ENCODE measurements around the gene ZNF827. TPM values are rescaled to one million over a fixed set of nuclear protein-coding genes. Genes with fewer than 3 reads are reported as not detected.

ZNF827 gene
- total RNA-seq, 1 experiment from 2014 or later: 26.2 TPM

GRCh38 chr4:145860897-145861296 lies 77.7 kb downstream of the ZNF827 start:
- no peak for TF ChIP-seq CTCF (IDR thresholded peaks at IDR 0.05; ENCODE audit: unreplicated experiment)
- no peaks in the 10 kb centered on the region for H3K36me3 Mint-ChIP-seq (ENCODE audit: insufficient read depth, unreplicated experiment)
- CTCF ChIA-PET: no interaction called here
- no peak overlapping the region for H3K4me3 Mint-ChIP-seq (ENCODE audit: low read depth, unreplicated experiment)
- intact Hi-C loops (cut with micrococcal nuclease; ENCODE audit: unreplicated experiment): no loop called here
- H3K27ac Mint-ChIP-seq (ENCODE audit: unreplicated experiment): no peak overlapping the region
- H3K27me3 Mint-ChIP-seq (ENCODE audit: unreplicated experiment): no peaks in the 10 kb centered on the region
- BruUV-seq (replicated peaks): no TSS peak
- H3K4me1 Mint-ChIP-seq (ENCODE audit: low read depth, unreplicated experiment): no peaks in the 10 kb centered on the region
- no peak for DNase-seq
- H3K9me3 Mint-ChIP-seq (ENCODE audit: low read depth, unreplicated experiment): no peaks in the 10 kb centered on the region

GRCh38 chr4:145860446-145860845 lies 78.2 kb downstream of the ZNF827 start:
- TF ChIP-seq CTCF (IDR thresholded peaks at IDR 0.05; ENCODE audit: unreplicated experiment): no peak
- CTCF ChIA-PET: no interaction called here
- Mint-ChIP-seq H3K27me3 (ENCODE audit: unreplicated experiment) (no peaks in the 10 kb centered on the region), H3K4me1 (ENCODE audit: low read depth, unreplicated experiment) (no peaks in the 10 kb centered on the region), H3K9me3 (ENCODE audit: low read depth, unreplicated experiment) (no peaks in the 10 kb centered on the region), H3K36me3 (ENCODE audit: insufficient read depth, unreplicated experiment) (no peaks in the 10 kb centered on the region), H3K27ac (ENCODE audit: unreplicated experiment) (no peak overlapping the region), H3K4me3 (ENCODE audit: low read depth, unreplicated experiment) (no peak overlapping the region)
- BruUV-seq (replicated peaks): no TSS peak
- intact Hi-C loops (cut with micrococcal nuclease; ENCODE audit: unreplicated experiment): no loop called here
- DNase-seq: no peak

- no peak overlapping the region for H3K4me3 Mint-ChIP-seq (ENCODE audit: low read depth, unreplicated experiment)
- H3K27ac Mint-ChIP-seq (ENCODE audit: unreplicated experiment): no peak overlapping the region
- no peaks in the 10 kb centered on the region for H3K9me3 Mint-ChIP-seq (ENCODE audit: low read depth, unreplicated experiment)
- CTCF ChIA-PET: no interaction called here
- BruUV-seq (replicated peaks): no TSS peak
- DNase-seq: no peak
- no peaks in the 10 kb centered on the region for H3K36me3 Mint-ChIP-seq (ENCODE audit: insufficient read depth, unreplicated experiment)
- no peaks in the 10 kb centered on the region for H3K27me3 Mint-ChIP-seq (ENCODE audit: unreplicated experiment)
- no peak for TF ChIP-seq CTCF (IDR thresholded peaks at IDR 0.05; ENCODE audit: unreplicated experiment)
- intact Hi-C loops (cut with micrococcal nuclease; ENCODE audit: unreplicated experiment): no loop called here
- no peaks in the 10 kb centered on the region for H3K4me1 Mint-ChIP-seq (ENCODE audit: low read depth, unreplicated experiment)
Observed at GRCh38 chr4:145859926-145860325, 78.7 kb downstream of the ZNF827 start.

GRCh38 chr4:145859426-145859825 lies 79.2 kb downstream of the ZNF827 start:
- BruUV-seq (replicated peaks): no TSS peak
- Mint-ChIP-seq H3K27ac (ENCODE audit: unreplicated experiment) (no peak overlapping the region), H3K4me1 (ENCODE audit: low read depth, unreplicated experiment) (no peaks in the 10 kb centered on the region), H3K27me3 (ENCODE audit: unreplicated experiment) (no peaks in the 10 kb centered on the region), H3K9me3 (ENCODE audit: low read depth, unreplicated experiment) (no peaks in the 10 kb centered on the region), H3K36me3 (ENCODE audit: insufficient read depth, unreplicated experiment) (no peaks in the 10 kb centered on the region), H3K4me3 (ENCODE audit: low read depth, unreplicated experiment) (no peak overlapping the region)
- TF ChIP-seq CTCF (IDR thresholded peaks at IDR 0.05; ENCODE audit: unreplicated experiment): no peak
- no peak for DNase-seq
- CTCF ChIA-PET: no interaction called here
- intact Hi-C loops (cut with micrococcal nuclease; ENCODE audit: unreplicated experiment): no loop called here

Data from Calu3 (cell line).